ENCODE results near the gene PCED1A. TPM values are rescaled to one million over a fixed set of nuclear protein-coding genes. Genes with fewer than 3 reads are reported as not detected.

The PCED1A gene
- total and polyA plus RNA-seq, 7 donors = 8.6 to 28.0 (median 19.8) TPM

DNA sequence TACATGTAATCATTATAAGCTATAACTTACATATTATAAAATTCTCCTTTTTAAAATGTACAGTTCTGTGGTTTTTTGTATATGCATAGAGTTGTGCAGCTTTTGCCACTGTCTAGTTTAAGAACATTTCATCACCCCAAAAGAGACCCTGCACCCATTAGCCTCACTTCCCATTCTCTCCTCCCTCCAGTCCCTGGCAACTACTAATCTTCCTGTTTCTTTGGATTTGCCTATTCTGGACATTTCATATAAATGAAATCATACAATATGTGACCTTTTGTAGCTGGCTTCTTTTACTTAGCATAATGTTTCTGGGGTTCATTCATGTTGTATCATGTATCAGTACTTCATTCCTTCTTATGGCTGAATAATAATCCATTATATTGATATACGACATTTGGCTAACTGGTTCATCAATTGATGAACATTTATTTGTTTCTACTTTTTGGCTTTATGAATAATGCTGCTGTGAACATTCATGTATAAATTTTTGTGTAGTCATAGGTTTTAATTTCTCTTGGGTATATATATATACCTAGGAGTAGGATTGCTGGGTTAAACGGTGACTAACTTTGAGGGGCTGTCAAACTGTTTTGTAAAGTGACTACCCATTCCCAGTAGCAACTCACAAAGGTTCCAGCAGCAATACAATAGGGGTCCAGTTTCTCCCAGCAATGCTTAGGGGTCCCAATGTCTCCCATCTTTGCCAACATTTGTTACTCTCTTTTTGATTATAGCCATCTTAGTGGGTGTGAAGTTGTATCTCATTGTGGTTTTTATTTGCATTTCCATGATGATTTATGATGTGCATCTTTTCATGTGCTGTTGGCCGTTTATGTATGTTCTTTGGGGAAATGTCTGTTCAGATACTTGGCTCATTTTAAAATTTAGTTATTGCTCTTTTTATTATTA, 43.5 kb upstream of the PCED1A start:
- H3K36me3 ChIP-seq = no peaks in the 10 kb centered on the region
- no peak for TF ChIP-seq POLR2A (IDR thresholded peaks at IDR 0.05)
- TF ChIP-seq POLR2AphosphoS5 (IDR thresholded peaks at IDR 0.05) = no peak
- no peak for TF ChIP-seq EP300 (IDR thresholded peaks at IDR 0.05)
- no peak for TF ChIP-seq CTCF (IDR thresholded peaks at IDR 0.05)

GRCh38 chr20:2880650-2881049, 40.2 kb upstream of the PCED1A start:
- 89 to 94% methylated on average over 7 of the region's 7 CpGs for WGBS, 2 donors
- no peaks in the 10 kb centered on the region for H3K9me3 ChIP-seq
- H3K4me1 ChIP-seq = peaks cover 0 to 21% (median 7%) of the 10 kb centered on the region in 4 donors
- no peaks in the 10 kb centered on the region for H3K36me3 ChIP-seq
- intact Hi-C loops (cut with DNase I) = no loop called here
- no peak overlapping the region for H3K27ac ChIP-seq
- TF ChIP-seq CTCF (IDR thresholded peaks at IDR 0.05) (no peak), POLR2A (IDR thresholded peaks at IDR 0.05) (no peak), EP300 (IDR thresholded peaks at IDR 0.05) (no peak)
- DNase-seq = no peak
- H3K4me3 ChIP-seq = no peak overlapping the region
- H3K27me3 ChIP-seq = no peaks in the 10 kb centered on the region

More for the DNA sequence above, 43.5 kb upstream of the PCED1A start:
- H3K9me3 ChIP-seq = no peaks in the 10 kb centered on the region
- H3K4me3 ChIP-seq = no peak overlapping the region
- DNase-seq = no peak
- peaks cover 0 to 14% (median 2%) of the 10 kb centered on the region in 4 donors for H3K4me1 ChIP-seq
- WGBS, 2 donors = 57 to 65% methylated on average over 3 of the region's 3 CpGs
- H3K27ac ChIP-seq = no peak overlapping the region
- no peaks in the 10 kb centered on the region for H3K27me3 ChIP-seq
- intact Hi-C loops (cut with DNase I) = no loop called here

DNA sequence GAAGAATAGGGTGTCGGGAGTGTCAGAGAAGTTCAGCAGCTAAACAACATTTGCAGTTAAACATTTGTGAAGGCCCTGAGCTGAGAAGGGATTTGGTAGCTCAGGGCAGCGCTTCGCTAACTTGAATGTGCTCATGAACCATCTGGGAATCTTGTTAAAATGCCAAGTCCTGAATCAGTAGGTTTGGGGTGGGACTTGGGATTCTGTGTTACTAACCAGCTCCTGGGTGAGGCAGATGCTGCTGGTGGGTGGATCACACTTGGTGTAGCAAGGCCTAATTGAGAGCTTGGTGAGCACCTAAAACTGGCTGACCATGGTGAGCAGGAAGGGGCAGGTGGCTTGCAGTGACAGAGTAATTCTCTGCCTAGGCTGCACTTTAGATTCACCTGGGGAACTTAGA, 38.7 kb upstream of the PCED1A start:
- H3K4me3 ChIP-seq = no peak overlapping the region
- no peaks in the 10 kb centered on the region for H3K36me3 ChIP-seq
- no peak for DNase-seq
- no peak for TF ChIP-seq CTCF (IDR thresholded peaks at IDR 0.05)
- TF ChIP-seq POLR2AphosphoS5 (IDR thresholded peaks at IDR 0.05) = no peak
- TF ChIP-seq POLR2A (IDR thresholded peaks at IDR 0.05) = no peak
- TF ChIP-seq EP300 (IDR thresholded peaks at IDR 0.05) = no peak
- no peaks in the 10 kb centered on the region for H3K9me3 ChIP-seq
- no peaks in the 10 kb centered on the region for H3K27me3 ChIP-seq
- H3K27ac ChIP-seq = no peak overlapping the region
- H3K4me1 ChIP-seq = peaks cover 0 to 36% (median 20%) of the 10 kb centered on the region in 4 donors
- intact Hi-C loops (cut with DNase I) = loop anchor here (10.0 kb wide), 1 partner anchor 984 kb away; the partner anchor contains the start of gene SIRPA
- 70 to 73% methylated on average over 3 of the region's 3 CpGs for WGBS, 2 donors

GRCh38 chr20:2878515-2878914, 38.1 kb upstream of the PCED1A start:
- no peaks in the 10 kb centered on the region for H3K9me3 ChIP-seq
- peaks cover 0 to 37% (median 23%) of the 10 kb centered on the region in 4 donors for H3K4me1 ChIP-seq
- H3K36me3 ChIP-seq = no peaks in the 10 kb centered on the region
- H3K27ac ChIP-seq = no peak overlapping the region
- no peak for TF ChIP-seq POLR2A (IDR thresholded peaks at IDR 0.05)
- no peak for TF ChIP-seq CTCF (IDR thresholded peaks at IDR 0.05)
- no peak for TF ChIP-seq EP300 (IDR thresholded peaks at IDR 0.05)
- TF ChIP-seq POLR2AphosphoS5 (IDR thresholded peaks at IDR 0.05) = no peak
- 94 to 98% methylated on average over 1 of the region's 1 CpG for WGBS, 2 donors
- H3K27me3 ChIP-seq = no peaks in the 10 kb centered on the region
- no peak overlapping the region for H3K4me3 ChIP-seq
- no peak for DNase-seq
- intact Hi-C loops (cut with DNase I) = loop anchor here (10.0 kb wide), 1 partner anchor 984 kb away; the partner anchor contains the start of gene SIRPA

Data from sigmoid colon (tissue), 7 donors.